Stimulated activated CD4-positive, alpha-beta T cell treated with anti-CD3 and anti-CD28 coated beads, TNF-alpha, amount 100 ng/mL, for 24 hours (primary cell): Measurements from ENCODE around the gene SLC29A4.
"Not testable (repeated sequence)": the region's sequence is repeated elsewhere in the genome, so short reads cannot be mapped to it uniquely, and the experiment has no call there.

Source experiments
- DNase-seq, 3 experiments: peaks; one replicate each; pipeline ENCODE4 v3.0.0-alpha.2; 2020; ENCODE audit warnings: low read depth in 3 of 3

Gene SLC29A4

DNA sequence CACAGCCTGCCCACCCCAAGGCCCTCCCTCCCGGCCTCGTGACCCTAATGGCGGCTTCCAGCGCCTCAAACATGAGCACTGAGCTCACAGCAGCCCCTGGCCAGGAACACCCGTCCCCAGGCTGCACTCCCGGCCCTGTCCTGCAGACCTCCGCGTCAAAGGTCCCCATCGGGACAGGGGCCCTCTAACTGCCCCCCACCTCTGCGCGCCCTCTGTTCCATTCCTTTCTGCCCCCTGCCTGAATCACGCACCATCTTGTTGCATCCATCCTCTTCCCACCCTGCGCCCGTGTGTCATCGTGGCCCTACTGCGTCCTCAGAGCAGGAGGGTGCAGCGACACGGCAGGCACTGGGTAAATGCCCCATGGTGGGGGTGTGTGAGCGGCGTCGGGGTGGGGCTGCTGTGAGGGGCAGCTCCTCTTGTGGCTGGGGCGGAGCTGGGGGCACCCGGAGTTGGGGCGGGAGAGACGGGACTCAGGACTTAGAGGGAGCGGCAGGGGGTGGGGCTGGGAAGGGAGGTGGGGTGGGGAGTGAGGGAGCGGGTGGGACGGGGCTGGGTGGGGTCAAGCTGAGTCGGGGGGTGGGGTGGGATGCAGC, 13.4 kb downstream of the SLC29A4 start:
- DNase-seq, result no peak

DNA sequence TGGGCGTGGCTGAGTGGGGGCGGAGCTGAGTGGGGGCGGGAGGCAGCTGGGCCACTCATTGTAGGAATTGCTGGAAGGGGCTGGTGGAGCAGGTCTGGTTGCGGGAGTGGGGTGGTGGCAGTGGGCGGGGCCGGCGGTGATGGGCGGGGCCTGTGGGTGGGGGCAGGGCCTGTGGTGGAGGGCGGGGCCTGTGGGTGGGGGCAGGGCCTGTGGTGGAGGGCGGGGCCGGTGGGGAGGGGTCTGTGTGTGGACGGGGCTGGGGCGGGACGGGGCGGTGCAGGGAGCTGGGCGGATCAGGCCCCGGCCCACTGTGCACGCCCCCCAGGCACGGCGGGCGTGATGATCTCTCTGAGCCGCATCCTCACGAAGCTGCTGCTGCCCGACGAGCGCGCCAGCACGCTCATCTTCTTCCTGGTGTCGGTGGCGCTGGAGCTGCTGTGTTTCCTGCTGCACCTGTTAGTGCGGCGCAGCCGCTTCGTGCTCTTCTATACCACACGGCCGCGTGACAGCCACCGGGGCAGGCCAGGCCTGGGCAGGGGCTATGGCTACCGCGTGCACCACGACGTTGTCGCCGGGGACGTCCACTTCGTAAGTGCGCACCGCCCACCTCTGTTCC, 14.0 kb downstream of the SLC29A4 start:
- DNase-seq, result peak; percentile 38 to 60 (median 40)

DNA sequence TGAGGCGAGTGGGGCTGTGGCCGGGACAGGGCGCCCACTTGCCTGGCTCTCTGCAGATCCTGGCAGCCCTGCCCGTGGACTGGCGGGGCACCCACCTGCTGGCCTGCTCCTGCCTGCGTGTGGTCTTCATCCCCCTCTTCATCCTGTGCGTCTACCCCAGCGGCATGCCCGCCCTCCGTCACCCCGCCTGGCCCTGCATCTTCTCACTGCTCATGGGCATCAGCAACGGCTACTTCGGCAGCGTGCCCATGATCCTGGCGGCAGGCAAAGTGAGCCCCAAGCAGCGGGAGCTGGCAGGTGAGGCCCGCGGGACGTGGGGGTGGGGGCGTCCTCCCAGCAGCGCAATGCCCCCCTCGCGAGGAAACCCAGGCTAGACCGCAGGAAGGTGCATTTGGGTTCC, 17.6 kb downstream of the SLC29A4 start:
- no peak for DNase-seq

- DNase-seq, result no peak
Measured at GRCh38 chr7:5302577-5302976, 19.8 kb downstream of the SLC29A4 start.

- no peak for DNase-seq
Measured at GRCh38 chr7:5303061-5303460, 20.3 kb downstream of the SLC29A4 start.

DNA sequence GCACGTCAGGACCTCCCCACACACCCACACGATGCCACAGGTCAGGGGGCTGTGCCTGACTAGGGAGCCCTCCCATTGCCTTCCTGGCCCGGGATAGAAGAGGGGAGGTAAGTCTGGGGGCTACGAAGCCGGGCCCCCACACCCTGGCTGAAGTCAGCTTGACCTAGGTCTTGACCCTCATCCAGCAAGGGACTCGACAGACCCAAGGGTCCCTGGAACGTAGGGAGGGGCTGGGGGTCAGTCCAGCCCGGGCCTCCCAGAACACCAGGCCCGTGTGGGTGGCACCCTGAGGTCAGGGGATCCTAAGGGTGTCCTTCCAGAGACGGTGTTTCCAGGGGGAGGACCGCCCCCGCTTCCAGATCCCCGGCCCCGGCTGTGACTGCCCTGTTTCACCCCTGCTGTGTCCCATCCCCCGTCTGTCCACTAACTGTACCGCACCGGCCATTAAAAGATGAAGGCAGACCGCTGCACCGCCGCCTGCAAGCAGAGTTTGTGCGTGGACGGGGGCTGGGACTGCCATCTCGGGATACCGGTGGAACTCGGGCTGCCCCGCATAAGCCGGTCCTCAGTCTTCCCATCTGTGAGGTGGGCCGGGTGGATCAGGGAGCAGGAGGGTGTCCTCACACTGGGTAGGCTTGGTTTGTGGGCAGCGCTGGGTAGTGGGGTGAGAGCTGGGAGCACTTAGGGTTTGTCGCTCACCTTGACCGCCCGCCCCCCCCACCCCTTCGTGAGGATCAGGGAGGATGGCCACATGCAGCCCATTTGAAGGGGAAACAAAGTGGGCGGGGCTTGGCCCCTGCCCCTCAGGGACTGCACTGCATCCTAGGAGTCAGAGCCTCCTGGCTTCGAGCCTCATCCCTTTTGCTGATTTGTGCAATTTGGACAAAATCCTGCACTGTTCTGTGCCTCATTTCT, 21.1 kb downstream of the SLC29A4 start:
- no peak for DNase-seq

- not testable (repeated sequence) for DNase-seq
Measured at GRCh38 chr7:5305050-5305449, 22.3 kb downstream of the SLC29A4 start.

DNA sequence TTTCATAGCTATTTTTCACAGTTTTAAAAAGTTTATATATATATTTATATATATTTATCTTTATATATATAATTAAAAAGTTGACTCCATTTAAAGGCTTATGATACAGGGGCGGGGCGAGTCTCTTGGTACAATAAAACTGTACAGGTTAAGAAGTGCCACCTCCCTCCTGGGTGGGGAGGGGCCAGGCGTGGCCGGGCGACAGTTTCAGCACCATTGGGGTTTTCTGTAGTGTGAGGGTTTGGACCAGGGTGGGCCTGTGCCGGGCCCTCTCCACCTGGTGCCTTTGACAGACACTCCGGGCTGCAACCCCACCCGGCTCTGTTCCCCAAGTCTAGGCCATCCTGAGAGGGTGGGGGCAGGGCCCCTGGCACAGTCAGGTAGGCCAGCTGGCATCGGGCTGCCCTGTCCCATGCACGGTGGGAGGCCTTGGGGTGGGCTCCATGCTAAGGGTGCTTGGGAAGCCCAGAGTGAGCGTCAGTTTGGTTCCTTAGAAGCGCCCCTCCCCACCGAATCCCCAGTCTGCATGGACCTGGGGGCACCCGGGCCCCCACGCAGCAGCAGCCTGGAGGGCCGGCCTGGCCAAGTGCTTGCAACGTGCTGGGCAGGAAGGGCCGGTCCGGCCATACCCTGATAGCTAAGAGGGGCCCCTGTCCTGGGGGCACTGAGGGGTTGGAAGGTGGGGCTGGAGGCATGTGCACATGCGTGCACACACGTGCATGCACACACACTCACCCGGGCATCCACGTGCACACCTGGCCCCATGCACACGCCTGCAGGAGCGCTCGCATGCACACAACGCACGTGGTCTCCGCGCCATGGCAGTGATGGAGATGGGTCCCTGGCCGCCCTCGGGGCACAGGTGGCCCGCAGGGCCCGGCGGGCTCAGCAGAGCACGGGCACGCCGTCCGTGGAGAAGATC, 24.7 kb downstream of the SLC29A4 start:
- DNase-seq, result not testable (repeated sequence)

- no peak for DNase-seq
Measured at GRCh38 chr7:5309146-5309545, 26.4 kb downstream of the SLC29A4 start.

DNA sequence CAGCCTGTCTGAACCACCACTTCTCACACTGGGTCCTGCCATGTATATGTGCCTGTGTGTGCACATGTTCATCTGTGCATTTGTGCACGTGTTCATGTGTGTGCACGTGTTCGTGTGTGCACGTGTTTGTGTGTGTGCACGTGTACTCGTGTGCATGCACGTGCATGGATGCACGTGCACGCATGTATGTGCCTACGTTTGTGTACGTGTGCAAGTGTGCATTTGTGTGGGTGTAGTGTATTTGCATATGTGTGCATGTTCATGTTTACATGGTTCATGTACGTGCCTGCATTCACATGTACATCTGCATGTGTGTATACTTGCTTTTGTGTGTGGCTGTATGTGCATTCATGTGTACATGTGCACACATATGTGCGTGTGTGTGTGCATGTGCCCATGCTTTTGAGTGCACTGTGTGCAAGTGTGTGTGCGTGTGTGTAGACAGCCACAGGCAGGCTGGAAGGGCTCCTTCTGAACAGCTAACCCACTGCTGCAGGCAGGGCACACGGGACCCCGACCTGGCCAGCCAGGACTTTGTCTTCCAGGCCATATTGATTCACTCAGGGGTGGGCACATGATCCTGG, 28.2 kb downstream of the SLC29A4 start:
- no peak for DNase-seq

DNA sequence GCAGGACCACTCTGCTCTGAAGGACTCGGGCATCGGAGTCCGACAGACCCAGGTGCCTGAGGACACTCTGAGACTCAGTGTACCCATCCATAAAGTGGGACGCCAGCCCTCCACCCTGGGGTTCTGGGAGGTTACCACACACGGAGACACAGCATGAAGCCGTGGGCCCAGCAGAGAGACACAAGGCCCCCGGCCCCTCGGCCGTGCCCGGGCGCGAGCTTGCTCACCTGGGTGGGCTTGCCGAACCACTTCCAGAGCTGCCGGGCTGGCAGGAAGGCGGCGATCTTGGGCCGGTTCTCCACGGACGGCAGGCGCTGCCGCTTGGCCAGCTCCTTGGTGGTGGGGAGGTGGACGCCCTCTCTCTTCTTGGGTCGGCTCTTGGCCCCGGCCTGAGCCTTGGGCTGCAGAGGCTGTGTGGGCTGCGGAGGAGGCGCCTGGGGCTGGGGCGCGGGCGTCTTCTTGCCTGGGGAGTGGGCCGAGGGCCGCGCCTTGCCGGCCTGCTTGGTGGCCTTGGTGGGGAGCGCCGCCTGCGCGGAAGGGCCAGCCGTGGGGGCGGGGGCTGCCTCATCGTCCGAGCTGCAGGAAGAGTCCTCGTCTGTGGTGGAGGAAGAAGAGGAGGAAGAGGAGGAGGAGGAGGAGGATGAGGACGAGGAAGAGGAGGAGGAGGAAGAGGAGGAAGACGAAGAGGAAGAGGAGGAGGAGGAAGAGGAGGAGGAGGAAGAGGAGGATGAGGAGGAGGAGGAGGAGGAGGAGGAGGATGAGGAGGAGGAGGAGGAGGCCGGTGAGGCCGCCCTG, 29.7 kb downstream of the SLC29A4 start:
- not testable (repeated sequence) for DNase-seq

DNA sequence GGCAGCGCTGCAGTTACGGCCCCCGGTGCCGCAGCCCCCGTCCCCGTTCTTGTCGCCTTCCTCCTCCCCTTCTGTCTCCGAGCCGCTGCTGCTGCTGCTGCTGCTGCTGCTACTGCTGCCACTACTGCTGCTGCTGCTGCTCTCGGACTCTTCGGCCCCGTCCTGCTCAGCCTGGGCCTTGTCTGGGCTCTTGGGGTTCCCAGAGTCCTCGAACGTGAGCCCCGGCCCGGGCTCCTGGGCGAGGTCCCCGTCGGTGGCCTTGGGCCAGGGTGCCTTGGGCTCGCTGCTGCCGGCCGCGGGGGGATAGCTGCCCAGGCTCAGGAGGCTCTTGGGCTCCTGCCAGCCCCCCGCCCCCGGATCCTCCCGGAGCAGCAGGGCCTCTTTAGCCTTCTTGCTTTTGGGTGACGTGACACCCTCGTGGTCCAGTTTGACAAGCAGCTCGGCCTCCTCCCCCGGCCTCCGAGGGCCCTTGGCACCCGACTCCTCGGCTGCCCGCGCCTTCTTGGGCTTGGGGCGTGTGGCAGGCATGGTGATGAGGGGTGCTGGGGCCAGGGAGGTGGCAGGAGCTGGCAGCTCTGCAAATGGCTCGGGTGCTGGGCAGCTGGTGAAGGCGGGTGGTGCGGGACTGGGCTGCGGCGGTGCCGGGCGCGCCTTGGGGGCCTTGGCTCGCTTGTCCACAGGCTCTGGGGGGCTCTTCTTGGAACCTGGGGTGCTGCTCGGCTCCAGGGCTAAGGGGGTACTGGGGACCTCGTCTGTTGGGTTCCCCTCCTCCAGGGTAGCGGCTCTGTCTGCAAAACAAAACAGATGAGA, 30.5 kb downstream of the SLC29A4 start:
- not testable (repeated sequence) for DNase-seq

DNA sequence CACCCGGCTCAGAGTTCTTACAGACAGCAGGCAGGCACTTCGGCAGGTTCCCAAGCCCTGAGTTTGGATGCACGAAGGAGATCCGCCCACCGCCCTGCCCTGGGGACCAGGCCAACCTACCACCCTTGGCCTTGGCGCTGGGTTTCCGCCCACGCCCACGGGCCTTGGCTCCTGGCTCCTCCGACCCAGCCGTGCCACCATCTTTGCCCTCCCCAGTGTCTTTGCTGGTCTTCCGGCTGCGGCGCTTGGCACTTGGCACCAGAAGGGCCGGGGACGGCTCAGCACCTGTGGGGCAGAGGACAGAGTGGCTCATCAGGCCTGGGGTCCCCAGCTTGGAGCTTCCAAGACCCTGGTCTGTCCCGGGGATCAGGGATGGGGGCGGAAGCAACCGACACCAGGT, 32.1 kb downstream of the SLC29A4 start:
- no peak for DNase-seq

GRCh38 chr7:5315761-5316160, 33.0 kb downstream of the SLC29A4 start:
- no peak for DNase-seq

DNA sequence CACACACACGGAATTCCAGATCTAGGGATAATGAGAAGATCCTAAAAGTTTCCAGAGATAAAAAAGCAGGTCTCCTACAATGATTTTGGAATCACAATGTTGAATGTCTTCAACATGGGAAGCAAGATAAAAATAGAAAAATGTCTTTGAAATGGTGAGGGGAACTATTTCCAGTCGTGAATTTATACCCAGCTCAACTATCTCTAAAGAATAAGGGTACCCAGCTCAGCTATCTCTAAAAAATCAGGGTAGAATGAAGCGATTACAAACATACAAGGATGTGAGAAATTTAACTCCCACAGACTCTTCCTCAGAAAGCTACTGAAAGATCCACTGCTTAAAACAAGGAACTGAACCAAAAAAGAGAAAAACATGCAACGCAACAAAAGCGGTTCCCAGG, 35.9 kb downstream of the SLC29A4 start:
- not testable (repeated sequence) for DNase-seq

- no peak for DNase-seq
Measured at GRCh38 chr7:5320391-5320790, 37.6 kb downstream of the SLC29A4 start.

- no peak for DNase-seq
Measured at GRCh38 chr7:5320802-5321396, 38.2 kb downstream of the SLC29A4 start.

DNA sequence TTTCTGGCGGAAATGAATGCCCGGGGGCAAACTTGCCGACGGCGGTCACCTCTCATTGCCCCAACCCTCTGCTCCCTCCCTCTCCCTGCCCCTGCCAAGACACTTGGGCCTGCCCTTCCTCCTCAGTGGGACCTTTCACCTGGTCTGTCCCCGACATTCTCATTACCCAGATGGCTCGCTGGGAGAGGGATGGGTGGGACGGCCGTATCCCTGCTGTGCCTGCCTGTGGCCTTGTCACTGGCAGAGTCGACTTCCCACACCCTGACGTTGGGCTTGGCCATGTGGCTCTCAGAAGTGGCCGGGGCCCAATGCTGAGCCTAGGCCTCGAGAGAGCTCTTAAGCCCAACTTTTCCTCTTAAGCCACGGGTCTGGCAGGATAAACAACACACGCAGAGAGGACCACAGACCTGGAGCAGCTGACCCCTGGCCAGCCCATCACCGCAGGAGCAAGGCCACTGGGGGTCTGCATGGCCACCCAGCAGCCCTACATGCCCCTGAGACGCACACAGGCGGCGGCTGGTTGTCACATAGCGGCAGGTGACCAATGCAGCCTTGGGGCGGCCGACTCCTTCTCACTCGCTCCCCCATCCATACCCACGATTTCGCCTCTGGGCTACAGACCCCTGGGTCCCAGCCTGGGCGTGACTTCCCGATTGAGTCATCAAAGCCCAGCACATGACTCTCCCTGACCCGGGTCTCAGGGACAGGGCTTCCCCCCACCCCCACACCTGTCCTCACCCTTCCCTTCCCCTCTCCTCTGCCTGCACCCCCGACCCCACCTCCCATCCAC, 40.1 kb downstream of the SLC29A4 start:
- no peak for DNase-seq
